GM18502 (cell line): ENCODE data around the gene FAM114A1.

Experiments used
- ATAC-seq: cut with Tn5 transposase; IDR thresholded peaks from one replicate; pipeline ENCODE4 v1.9.1; 2021; ENCODE audit warnings: mild to moderate bottlenecking; ENCODE audit not compliant: unreplicated experiment, poor library complexity

FAM114A1 gene

DNA sequence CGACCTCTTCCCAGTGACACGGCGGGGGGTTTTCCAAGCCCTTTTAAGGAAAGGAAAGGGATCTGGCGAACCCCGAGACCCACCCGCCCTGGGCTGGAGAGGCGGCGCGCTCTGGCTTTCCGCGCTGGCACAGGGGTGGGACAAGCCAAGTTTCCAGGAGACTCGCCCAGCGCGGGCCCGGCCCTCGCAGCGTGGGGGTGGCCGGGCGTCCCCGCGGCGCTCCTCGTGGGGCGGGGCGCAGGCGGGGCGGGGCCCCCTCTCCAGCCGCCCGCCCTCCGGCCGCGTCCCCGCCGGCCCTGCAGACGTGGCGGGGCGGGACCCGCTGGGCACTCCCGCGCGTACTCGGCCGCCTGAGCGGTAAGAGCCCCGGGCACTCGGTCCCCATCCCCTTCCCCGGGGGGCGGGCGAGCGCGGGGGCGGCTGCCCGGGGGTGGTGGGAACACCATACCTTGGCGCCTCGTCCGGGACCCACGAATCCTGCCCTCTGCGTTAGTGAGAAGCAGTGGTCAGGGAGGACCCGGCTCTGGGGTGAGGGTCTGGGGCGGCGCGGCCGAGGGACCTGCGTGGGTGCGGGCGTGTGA is at the start of gene FAM114A1:
TSS of gene FAM114A1 (plus strand) at position 329 of the 581 bp plus-strand sequence. CDS start 10,273 bp downstream, outside the sequence.
- ATAC-seq = peak; percentile 94

DNA sequence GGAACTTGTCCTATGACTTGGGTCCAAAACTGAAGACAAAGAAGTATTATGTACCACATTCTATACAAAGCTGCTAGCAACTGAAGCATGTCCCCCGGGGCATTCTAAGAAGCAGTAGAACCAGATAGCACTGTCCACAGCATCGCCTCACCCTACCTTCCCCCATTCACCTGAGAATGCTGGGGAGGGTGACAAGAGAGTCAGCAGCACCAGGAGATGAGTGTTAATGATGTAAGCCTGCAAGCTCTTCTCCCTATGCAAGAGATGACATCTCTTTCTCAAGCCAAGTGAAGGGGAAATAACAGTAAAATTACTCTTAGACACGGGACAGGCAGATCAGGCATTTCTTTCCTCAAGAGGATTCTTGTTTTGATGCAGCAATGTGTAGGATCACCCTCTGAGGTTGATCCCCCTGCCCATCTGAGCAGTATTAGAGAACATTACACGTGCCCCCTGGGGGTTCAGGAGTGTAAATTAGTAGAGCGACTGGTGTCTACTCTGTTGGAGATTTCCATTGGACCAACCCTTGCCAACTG is 49.1 kb upstream of the FAM114A1 start:
- ATAC-seq = no peak

DNA sequence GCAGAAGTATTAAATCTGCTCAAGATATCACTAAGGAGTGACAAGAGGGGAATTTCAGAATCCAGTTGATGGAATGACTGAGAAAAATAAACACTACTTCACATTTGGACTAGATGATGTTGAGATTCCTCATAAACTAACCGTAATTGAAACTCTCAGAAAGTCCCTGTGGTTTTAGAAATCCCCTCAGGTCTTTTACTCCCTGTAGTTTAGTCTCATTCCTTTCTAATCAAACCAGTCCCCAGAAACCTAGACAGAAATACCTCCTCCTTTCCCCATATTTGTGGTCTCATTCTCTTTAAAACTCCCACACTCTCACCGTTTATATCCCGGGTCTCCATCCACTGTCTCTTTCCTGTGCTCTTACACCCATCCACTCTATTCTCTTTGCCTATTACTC is 48.0 kb upstream of the FAM114A1 start:
- ATAC-seq = peak; percentile 32

DNA sequence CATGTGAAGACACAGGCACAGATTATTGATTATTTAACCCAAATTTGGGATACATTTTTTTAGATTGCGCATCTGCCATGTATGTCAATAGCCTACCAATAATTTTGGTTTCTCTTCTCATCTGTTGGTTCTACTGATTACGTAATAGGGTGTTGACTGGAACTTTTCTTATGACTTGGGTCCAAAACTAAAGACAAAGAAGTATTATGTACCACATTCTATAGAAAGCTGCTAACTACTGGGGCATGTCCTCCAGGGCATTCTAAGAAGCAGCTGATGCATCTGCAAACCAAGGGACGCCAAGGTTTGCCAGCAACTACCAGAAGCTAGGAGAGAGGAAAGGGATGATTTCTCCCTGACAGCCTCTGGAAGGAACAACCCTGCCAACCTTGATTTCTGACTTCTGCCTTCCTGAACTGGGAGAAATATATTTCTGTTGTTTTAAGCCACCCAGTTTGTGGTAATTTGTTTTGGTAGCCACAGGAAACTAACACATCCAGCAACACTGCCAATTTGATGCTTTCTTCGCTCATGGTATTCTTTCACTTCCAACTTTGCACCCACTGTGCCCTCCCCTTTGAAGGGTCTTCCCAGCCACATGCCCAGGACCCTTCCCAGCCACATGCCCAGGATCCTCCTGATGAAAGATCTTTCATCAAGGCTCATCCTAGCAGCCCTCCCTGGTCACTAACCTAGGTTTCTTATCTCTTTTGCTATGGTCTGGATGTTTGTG is 47.1 kb upstream of the FAM114A1 start:
- ATAC-seq = peak; percentile 62

DNA sequence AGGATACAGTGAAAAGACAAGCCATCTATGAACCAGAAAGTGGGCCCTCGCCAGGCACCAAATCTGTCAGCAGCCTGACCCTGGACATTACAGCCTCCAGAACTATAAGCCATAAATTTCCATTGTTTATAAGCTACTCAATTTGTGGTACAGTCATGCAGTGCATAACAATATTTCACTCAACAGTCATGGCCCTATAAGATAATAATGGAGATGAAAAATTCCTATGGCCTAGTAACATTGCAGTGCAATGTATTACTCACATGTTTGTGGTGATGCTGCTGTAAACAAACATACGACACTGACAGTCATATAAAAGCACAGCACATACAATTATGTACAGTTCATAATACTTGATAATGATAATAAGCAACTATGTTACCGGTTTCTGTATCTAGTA is 45.9 kb upstream of the FAM114A1 start:
- no peak for ATAC-seq

DNA sequence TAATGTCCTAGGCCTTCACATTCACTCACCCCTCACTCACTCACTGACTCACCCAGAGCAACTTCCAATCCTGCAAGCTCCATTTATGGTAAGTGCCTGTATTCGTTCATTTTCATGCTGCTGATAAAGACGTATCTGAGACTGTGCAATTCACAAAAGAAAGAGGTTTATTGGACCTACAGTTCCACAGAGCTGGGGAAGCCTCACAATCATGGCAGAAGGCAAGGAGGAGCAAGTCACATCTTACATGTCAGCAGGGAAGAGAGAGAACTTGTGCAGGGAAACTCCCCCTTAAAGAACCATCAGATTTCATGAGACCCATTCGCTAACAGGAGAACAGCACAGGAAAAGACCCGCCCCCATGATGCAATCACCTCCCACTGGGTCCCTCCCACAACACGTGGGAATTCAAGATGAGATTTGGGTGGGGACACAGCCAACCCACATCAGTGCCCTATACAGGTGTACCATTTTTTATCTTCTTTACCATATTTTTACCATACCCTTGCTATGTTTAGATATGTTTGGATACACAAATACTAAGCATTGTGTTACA is 44.8 kb upstream of the FAM114A1 start:
- ATAC-seq = no peak

DNA sequence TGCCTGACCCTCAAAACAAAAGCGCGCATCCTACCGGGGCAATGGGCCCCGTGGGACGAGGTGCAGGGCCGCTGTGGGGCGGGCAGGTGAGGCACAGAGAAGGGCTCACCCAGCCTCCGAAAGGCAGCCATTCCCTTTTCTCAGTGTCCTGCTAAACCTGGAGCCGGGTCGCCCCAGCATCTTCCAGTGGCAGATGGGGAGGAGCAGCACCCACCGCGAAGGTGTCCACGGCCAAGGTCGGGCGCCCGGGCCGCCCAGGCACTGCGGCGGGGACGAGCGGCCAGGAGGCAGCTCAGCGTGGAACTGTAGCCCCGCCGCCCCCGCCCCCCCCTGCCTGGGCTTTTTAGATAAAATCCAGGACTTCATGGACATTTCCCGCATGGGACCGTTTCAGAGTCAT is 43.8 kb upstream of the FAM114A1 start:
- no peak for ATAC-seq

DNA sequence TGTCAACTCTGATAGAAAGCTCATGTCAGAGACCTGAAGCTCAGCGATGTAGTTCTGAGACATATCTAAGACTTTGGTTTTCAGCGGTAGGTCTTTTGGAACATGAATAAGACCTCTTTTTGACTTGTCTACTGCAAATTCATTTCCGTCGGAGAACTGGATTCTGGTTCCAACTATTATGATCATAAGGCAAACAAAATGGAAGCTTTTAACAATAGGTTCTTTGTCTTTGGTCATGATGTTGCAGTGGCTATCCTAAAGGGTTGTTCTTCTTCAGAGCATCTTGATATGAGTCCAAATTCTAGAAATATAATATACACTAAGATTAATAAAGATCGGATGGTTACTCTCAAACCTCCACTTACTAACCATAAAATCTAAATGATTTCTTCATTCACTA is 38.4 kb upstream of the FAM114A1 start:
- no peak for ATAC-seq

DNA sequence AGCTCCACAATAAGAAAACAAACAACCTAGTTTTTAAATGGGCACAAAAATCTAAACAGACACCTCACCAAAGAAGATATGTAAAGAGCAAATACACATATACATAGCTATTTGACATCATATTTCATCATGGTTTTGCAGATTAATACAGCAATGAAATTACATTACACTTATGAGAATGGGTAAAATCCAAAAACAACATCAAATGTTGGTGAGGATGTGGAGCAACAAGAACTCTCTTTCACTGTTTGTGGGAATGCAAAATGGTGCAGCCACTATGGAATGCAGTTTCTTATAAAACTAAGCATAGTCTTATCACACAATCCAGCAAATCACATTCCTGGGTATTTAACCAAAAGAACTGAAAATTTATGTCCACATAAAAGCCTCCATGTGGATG is 36.0 kb upstream of the FAM114A1 start:
- ATAC-seq = no peak

DNA sequence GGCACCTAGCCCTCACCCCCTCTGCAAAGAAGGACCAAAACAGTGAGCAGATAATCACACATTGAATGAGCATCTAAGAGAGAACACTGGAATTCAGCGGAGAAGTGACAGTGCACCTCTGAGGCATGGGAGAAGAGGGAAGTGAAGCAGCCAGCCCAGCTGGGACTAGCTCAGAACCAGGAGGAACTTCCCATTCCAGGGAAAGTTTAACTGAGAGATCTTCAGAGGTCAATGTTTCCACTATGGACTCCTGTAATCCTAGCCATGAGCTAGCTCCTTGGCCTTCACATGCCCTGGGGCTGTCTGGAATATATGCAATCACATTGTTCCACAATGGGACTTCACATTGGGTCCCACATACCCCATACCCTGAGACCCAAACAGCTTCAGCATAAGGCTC is 35.4 kb upstream of the FAM114A1 start:
- ATAC-seq = no peak

DNA sequence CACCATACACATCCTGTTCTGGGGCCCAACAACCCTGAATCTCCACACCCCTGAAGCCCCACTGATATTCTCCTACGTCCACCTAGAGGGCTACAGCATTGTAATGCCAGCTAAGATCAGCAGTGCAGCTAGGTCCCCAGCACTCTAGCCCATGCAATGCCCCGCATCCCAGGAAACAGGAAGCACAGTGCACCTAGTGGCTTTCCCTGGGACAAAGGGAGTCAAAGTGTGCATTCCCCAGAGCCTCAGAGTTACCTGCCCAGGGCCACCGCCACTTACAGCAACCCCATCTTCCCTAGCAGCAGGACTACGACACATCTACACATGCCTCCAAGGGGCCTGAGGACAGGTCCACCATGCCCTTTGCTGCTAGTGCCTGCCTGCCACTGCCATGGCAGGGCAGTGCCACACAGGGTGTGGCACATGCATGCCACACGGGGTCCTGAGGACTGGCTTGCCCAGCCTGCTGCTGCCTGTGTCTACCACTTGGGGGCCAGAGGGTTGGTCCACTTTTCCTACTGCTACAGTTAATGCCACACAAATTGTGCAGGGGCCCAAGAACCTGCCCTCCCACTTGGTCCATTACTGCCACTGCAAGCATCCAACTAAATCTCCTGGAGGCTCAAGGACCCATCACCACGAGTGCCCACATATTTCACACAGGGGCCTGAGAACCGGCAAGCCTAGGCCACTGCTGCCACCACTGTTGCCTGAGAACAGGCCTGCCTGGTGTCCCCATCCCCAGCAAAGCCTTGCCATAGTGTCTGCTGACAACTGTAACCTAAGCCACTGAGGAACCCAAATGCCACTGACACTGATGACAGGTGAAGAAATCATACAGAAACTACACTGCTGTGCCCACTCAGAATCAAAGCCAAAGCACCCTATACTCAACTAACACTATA is 34.7 kb upstream of the FAM114A1 start:
- no peak for ATAC-seq

DNA sequence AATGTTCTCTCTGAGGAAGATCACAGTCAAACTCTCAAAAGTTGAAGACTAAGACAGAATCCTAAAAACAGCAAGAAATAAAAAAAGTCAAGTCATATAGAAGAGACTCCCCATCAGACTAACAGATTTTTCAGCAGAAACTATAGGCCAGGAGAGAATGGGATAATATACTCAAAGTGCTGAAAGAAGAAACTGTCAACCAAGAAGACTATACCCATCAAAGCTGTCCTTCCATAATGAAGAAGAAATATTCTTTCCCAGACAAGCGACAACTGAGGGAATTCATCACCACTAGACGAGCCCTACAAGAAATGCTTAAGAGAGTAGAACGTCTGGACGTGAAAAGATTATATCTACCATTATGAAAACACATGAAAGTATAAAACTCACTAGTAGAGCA is 33.0 kb upstream of the FAM114A1 start:
- ATAC-seq = no peak

DNA sequence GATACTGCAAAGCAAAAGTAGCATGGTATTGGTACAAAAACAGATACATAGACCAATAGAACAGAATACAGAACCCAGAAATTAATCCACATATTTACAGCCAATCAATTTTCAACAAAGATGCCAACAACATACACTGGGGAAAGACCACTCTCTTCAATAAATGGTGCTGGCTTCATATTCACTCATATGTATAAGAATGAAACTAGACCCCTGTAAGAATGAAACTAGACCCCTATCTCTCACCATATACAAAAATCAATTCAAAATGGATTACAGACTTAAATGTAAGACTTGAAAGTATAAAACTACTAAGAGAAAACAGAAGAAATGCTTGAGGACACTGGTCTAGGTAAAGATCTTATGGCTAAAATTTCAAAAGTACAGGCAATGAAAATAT is 30.3 kb upstream of the FAM114A1 start:
- ATAC-seq = no peak

DNA sequence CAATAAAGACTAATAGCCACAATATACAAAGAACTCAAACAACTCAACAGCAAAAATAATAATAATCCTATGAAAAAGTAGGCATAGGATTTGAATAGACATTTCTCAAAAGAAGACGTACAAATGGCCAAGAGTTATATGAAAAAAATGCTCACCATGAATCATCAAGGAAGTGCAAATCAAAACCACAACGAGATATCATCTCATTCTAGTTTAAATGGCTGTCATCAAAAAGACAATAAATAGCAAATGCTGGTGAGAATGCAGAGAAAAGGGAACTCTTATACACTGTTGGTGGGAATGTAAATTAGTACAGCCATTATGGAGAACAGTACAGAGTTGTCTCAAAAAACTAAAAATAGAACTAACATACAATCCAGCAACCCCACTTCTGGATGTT is 29.8 kb upstream of the FAM114A1 start:
- no peak for ATAC-seq

DNA sequence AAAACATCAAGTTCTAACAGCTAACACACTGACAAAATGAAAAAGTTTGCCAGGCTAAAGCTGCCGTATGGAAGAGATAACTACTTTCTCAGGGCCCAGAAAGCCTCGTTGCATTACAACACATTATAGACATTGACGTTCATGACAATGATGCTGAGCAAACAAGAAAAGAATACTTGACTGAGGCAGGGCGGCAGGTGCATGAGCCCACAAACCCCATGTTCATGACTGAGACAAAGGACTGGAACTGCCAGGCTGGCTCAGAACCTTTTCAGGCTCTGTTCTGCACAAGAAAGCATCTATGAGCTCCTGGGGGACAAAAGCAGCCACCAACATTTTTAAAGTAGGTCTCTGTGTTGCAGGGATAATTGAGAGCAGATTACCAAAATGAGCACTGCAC is 24.6 kb upstream of the FAM114A1 start:
- ATAC-seq = no peak

DNA sequence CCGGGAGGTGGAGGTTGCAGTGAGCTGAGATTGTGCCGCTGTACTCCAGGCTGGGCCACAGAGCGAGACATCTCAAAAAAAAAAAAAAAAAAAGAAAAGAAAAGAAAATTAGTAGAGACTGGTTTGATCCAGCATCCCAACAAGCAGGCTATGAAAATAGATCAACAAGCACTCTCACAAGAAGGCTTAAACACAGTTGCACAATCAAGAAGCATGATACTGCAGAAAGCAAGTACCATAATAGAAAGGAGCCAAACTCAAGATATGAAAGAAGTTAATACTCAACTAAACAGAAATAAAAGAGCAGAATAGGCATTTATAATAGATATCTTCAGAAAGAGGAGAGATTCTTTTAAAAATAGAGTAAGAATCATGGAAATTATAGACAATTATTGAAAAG is 21.6 kb upstream of the FAM114A1 start:
- no peak for ATAC-seq

DNA sequence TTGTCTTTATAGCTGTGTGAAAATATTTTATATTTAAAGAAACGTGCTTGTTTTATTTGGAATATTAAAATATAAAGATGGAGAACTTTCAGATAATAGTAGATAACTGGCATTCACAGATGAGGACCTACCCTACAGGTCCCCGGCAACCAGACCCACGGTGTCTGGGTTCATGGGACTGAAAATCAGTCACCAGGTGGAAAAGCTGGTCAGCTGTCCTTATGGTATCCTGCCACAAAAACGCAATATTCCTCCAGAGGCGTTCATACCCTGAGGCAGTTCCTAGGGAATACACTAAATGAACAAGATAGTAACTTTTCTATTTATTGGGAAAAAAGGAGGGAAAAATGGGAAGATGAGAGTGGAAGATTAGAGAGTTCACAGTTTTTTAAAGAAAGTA is 12.1 kb upstream of the FAM114A1 start:
- no peak for ATAC-seq

DNA sequence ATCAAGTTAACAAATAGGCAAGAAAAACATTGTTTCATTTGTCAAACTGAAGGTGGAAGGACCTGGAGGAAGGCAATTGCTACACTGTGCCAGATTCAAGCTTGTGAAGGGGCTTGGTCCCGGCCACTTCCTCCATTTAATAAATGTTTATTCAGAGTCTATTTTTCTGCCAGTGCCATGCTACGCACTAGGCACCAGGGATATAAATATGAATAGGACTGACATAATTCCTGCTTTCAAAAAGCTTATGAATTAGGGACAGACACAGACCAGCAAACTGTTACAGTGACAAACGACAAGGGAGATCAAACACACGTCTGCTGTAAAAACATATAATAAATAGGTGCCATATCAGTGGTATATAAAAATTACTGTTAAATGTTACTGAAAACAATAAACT is 11.6 kb upstream of the FAM114A1 start:
- ATAC-seq = peak; percentile 37

DNA sequence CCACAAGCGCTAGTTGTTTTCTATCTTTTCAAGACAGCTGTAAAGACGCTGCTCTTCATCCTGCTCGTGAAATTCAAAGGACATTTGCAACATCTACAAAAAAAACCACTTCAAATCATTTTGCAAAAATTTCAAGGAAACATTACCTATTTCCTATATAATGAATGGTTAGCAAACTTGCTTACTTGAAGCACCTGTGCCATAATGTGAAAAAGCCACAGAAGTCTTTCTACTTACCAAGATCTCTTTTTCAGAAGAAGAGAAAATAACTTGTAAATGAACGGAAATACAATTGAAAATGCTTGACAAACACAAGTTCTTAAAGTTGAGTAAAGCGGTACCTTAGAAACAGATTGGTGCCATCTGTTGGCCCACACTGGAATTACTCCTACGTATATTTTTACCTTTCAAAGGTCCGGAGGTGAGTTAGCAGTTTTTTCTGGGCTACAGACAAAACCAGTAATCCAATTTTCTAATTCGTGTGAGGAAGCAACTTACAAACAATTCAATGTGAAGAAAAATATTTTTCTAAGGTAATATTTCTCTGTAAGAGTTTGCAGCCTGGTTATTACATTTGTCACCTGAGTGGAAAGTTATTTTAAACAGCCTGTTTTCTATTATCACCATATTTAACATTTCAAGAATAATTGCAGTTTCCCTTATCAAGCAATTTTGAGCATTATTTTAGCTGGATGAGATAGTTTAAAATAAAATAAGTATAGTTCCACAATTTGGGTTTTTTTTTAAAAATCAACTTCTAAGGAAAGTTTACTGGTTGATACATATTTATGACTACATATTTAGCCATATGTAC is 10.9 kb upstream of the FAM114A1 start, which contains the start of gene TLR6:
TSS of gene TLR6 (minus strand) at position 294 of the 814 bp plus-strand sequence. CDS start 27,344 bp downstream, outside the sequence.
- ATAC-seq = no peak
